ENCODE measurements around the gene TAAR8.
"Not testable (repeated sequence)": the region's sequence is repeated elsewhere in the genome, so short reads cannot be mapped to it uniquely, and the experiment has no call there.

The TAAR8 gene

DNA sequence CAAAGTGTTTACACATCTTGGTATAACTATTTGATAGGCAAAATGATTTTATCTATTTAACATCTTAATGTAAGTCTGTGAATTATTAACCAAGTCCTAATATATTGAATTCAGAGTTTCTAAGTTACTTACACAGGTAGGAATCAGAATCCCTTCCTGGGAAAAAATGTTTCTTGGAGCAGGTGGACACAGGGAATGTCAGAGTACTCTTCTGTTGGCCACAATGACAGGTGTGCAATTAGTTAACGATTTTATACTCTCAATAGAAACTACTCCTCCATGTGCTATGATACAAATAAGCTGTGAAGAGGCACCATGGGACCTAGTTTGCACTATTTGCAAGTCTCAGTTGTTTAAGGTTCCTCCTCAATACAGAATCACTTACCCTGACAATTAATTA, 37.9 kb downstream of the TAAR8 start:
- DNase-seq (ENCODE audit: low read depth) = no peak
- TF ChIP-seq, protein P1, sequence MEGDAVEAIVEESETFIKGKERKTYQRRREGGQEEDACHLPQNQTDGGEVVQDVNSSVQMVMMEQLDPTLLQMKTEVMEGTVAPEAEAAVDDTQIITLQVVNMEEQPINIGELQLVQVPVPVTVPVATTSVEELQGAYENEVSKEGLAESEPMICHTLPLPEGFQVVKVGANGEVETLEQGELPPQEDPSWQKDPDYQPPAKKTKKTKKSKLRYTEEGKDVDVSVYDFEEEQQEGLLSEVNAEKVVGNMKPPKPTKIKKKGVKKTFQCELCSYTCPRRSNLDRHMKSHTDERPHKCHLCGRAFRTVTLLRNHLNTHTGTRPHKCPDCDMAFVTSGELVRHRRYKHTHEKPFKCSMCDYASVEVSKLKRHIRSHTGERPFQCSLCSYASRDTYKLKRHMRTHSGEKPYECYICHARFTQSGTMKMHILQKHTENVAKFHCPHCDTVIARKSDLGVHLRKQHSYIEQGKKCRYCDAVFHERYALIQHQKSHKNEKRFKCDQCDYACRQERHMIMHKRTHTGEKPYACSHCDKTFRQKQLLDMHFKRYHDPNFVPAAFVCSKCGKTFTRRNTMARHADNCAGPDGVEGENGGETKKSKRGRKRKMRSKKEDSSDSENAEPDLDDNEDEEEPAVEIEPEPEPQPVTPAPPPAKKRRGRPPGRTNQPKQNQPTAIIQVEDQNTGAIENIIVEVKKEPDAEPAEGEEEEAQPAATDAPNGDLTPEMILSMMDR (IDR thresholded peaks at IDR 0.05; ENCODE audit: low read depth, low read length, missing control alignments) = no peak

DNA sequence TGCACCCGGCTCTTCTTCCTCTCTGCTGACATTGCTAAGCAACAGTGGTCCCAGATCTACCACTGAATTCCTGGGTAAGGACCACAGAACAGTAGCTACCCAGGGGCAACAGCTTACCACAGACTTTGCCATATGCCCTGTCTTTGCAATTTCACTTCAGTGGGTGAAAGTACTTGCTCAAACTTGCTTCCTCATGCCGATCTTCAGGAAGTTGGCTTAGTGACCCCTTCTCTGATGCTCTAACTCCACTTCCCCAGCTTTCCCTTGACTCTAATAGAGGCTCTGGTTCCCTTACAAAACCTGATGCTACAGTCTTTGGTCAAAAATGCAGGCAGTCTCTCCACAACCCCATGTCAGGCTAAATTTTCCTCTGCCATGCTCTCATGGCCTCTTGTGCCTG, 40.4 kb downstream of the TAAR8 start:
- no peak overlapping the region for H3K4me3 ChIP-seq (ENCODE audit: low read depth, low read length)
- no peak for DNase-seq (ENCODE audit: low read depth)
- TF ChIP-seq, protein P1 (IDR thresholded peaks at IDR 0.05; ENCODE audit: low read depth, low read length, missing control alignments) = no peak

More for the DNA sequence above, 37.9 kb downstream of the TAAR8 start:
- no peak overlapping the region for H3K4me3 ChIP-seq (ENCODE audit: low read depth, low read length)

DNA sequence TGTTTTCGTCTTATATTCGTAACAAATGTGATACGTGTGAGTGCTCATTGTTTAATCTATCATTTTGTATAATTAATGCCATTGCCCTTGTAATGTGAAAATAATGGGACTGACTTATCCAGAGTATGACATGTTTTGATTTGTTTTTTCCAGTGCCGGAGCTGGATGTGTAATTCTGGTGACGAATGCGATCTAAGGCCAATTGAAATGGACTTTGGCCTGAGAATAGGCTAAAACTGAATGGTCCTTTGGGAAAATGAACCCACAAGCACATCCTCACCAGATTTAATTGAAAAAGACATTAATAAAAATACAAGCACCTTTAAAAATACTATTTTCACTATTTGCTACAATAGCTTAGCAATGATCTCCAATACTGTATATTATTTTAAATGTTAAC, 43.7 kb downstream of the TAAR8 start:
- TF ChIP-seq, protein P1 (IDR thresholded peaks at IDR 0.05; ENCODE audit: low read depth, low read length, missing control alignments) = no peak
- DNase-seq (ENCODE audit: low read depth) = no peak
- no peak overlapping the region for H3K4me3 ChIP-seq (ENCODE audit: low read depth, low read length)

DNA sequence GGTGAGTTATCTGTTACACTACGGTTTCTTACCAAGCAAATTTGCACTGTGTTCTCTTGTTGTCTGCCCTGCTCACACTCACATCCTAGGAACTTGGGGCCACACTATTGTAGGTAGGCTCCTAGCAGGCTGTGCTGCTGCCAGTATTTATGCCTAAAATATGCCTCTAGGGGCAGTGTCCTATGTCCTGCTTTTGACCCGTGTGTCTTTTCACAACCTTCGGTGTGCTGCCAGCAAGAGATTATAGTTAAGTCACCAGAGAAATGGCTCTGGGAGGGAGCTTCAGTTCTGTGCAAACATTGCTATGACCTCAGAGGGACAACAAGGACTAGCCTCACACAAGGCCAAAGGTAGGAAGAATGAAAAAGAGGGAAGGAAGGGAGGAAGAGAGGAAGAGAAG, 46.0 kb downstream of the TAAR8 start:
- TF ChIP-seq, protein P1 (IDR thresholded peaks at IDR 0.05; ENCODE audit: low read depth, low read length, missing control alignments) = peak; percentile 64
- H3K4me3 ChIP-seq (ENCODE audit: low read depth, low read length) = no peak overlapping the region
- no peak for DNase-seq (ENCODE audit: low read depth)

DNA sequence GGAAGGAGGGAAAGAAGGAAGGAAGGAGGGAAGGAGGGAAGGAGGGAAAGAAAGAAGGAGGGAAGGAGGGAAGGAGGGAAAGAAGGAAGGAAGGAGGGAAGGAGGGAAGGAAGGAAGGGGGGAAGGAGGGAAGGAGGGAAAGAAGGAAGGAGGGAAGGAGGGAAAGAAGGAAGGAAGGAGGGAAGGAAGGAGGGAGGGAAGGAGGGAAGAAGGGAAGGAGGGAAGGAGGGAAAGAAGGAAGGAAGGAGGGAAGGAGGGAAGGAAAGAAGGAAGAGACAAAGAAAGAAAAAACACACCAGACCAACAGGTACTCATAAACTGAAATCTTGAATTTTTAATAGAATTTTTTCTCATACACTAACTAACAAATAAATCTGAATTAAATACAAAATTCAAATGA, 48.4 kb downstream of the TAAR8 start:
- DNase-seq (ENCODE audit: low read depth); H3K4me3 ChIP-seq (ENCODE audit: low read depth, low read length): not testable (repeated sequence)

Measured in GM12864 (cell line).